Activated CD4-positive, alpha-beta T cell treated with anti-CD3 and anti-CD28 coated beads, Interleukin-2, amount 10 ng/mL, durations not matched to agents 24 days and 14 days (primary cell): Measurements from ENCODE around the gene TRIM68. TPM values are rescaled to one million over a fixed set of nuclear protein-coding genes. Genes with fewer than 3 reads are reported as not detected.

Experiments used
- DNase-seq: peaks from one replicate; pipeline ENCODE4 v3.0.0; 2022
- H3K27ac Mint-ChIP-seq: one replicate; pipeline ENCODE4 v1.8.0; 2022; ENCODE audit warnings: mild to moderate bottlenecking, mixed read lengths
- H3K27me3 Mint-ChIP-seq: one replicate; pipeline ENCODE4 v1.8.0; 2022; ENCODE audit warnings: mixed read lengths
- H3K36me3 Mint-ChIP-seq: one replicate; pipeline ENCODE4 v1.8.0; 2022; ENCODE audit warnings: low read depth, mild to moderate bottlenecking, mixed read lengths
- H3K4me1 Mint-ChIP-seq: one replicate; pipeline ENCODE4 v1.8.0; 2021; ENCODE audit warnings: mixed read lengths
- H3K4me3 Mint-ChIP-seq: one replicate; pipeline ENCODE4 v1.8.0; 2022; ENCODE audit warnings: mild to moderate bottlenecking, moderate library complexity, mixed read lengths
- H3K9me3 Mint-ChIP-seq: one replicate; pipeline ENCODE4 v1.8.0; 2021; ENCODE audit warnings: mixed read lengths
- intact Hi-C: fragments of 100-400 bp; cut with micrococcal nuclease; formaldehyde crosslinking; loops from one replicate; pipeline ENCODE4 v1.15.1; 2023
- total RNA-seq: library from RNA; stranded (reverse); gene quantifications from 2 replicates; pipeline ENCODE4 v1.2.3, GENCODE V29; 2022

Gene TRIM68
- total RNA-seq, 1 donor from 2014 or later = 11.3 TPM

DNA sequence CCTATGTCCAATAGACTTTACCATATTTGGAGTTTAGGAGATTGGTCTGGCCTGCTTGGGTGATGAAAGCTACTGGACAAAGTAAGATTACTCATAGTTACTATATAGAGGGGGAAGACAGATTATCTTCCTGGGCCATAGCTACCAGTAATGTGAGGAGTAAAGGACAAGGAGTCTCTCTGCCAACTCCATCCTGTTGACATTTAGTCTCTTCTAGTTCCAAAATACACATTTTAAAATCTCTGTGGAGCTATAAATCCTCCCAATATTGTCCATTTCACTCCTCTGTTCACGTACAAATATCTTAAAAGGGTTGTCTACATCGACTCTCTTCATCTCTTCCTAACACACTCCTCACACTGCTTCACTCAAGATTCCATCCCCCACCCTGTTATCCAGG is 28.1 kb upstream of the TRIM68 start:
- H3K4me1 Mint-ChIP-seq = no peaks in the 10 kb centered on the region
- no peak overlapping the region for H3K4me3 Mint-ChIP-seq
- no peaks in the 10 kb centered on the region for H3K9me3 Mint-ChIP-seq
- peaks cover 4% of the 10 kb centered on the region for H3K27me3 Mint-ChIP-seq
- no peaks in the 10 kb centered on the region for H3K36me3 Mint-ChIP-seq
- intact Hi-C loops = loop anchor here (2.0 to 10.0 kb wide), 3 partner anchors 149 to 1169 kb away; partner anchors contain the start of gene OR52N2
- H3K27ac Mint-ChIP-seq = no peak overlapping the region
- DNase-seq = no peak

DNA sequence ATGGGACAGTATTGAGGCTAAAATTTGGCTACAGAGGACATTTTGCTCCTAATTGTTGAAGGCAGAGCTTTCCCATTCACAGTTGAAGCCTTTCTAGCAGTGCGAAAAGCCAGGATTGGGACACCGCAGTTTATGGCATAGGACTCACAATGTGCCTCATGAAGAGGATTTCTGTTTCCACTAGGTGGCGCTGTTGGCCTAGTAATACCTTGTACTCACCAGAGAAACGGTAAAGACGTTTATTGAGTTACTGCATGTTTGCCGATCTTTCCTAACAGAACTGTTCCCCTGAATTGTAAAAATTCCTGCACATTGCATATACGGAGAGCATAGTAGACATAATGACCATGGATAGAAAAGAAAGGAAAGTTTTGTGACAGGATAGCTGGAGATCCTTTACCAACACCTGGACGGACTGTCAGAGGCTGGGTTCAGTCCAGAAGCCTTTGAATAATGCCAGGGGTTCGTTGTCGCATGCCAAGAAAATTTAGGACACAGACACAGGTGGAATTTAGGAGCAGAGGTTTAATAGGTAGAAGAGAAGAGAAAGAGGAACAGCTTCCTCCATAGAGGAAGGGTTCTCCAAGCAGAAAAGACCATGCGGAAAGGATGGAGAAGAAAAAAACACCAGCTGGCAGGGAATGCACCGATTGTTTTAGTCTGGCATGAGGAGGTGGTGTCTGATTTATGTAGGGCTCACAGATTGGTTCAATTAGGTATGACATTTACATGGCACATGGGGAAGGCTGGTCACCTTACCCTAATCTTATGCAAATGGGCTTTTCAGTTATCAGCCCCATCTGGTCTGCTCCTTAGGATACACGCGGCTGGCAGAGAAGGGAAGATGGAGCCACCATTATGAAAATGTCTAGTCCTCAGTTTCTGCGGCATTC is 18.4 kb upstream of the TRIM68 start:
- H3K27me3 Mint-ChIP-seq = peaks cover 34% of the 10 kb centered on the region
- no peaks in the 10 kb centered on the region for H3K4me1 Mint-ChIP-seq
- DNase-seq = peak; percentile 90
- no peak overlapping the region for H3K27ac Mint-ChIP-seq
- H3K36me3 Mint-ChIP-seq = no peaks in the 10 kb centered on the region
- peaks cover 4% of the 10 kb centered on the region for H3K9me3 Mint-ChIP-seq
- intact Hi-C loops = loop anchor here (10.0 kb wide), 1 partner anchor 758 kb away; the partner anchor contains the start of gene OR51M1
- no peak overlapping the region for H3K4me3 Mint-ChIP-seq

DNA sequence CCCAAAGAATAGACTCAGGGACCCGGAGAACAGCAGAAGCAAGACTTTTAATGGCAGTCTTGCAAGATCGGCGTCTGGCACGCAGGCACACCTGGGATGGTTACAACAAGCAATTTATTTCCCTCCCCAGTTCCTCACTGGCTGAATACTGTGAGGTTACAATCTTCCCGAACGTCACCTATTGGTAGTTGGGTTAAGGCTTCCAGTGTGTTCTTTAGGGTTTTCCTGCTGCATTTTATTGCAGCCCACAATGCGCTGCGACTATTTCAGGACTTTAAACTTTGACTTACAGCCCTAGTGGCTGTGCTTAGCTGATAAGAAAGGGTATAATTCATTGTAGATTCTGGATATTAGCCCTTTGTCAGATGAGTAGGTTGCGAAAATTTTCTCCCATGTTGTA is 11.5 kb upstream of the TRIM68 start:
- H3K36me3 Mint-ChIP-seq = no peaks in the 10 kb centered on the region
- intact Hi-C loops = no loop called here
- no peak overlapping the region for H3K4me3 Mint-ChIP-seq

DNA sequence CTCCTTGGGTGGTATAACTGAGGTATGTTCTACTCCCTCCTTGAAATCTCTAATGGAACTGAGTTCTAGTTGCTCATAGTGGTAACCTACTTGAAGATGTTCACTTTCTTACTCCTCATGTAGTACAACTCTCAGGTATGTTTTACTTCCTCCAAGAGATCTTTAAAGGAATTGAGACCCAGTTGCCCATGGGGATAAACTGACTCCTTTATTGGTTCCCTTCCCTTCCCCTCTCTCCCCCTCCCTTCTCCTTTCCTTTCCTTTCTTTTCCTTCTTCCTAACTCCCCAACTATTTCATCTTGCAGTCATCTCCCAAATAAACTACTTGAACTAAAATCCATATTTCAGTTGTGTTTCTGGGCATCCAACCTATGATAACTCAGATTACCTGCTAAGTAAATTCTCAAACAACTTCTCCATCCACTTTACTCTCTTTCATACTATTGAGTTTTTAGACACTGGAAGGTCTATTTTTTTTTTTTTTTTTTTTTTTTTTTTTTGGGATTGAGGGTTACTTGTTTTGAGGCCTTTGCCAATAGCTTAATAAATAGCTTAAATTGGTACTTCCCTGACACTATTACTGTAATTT is 7.9 kb upstream of the TRIM68 start:
- no peak overlapping the region for H3K27ac Mint-ChIP-seq

More for the DNA sequence above, 11.5 kb upstream of the TRIM68 start:
- peaks cover 16% of the 10 kb centered on the region for H3K27me3 Mint-ChIP-seq
- DNase-seq = no peak
- H3K27ac Mint-ChIP-seq = no peak overlapping the region
- no peaks in the 10 kb centered on the region for H3K4me1 Mint-ChIP-seq
- no peaks in the 10 kb centered on the region for H3K9me3 Mint-ChIP-seq

DNA sequence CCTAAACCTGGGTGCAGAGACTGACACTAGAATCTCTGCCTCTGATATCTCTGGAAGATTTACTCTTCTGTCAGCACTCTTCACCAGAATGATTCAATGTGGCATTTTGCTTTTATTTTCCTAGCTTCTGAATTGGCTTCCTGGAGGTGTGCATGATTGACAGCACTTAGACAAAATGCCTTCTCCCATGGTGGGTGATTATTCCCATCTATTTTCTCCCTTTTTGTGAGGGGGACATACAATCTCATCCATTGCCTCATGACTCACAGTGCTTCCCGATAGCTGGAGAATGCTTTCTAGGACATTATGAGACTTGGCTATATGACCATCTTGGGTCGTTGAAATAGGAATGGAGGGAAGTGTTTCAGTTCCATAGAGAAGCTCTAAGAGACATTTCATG is 4.0 kb upstream of the TRIM68 start:
- intact Hi-C loops = no loop called here
- peaks cover 7% of the 10 kb centered on the region for H3K27me3 Mint-ChIP-seq

More for the DNA sequence above, 7.9 kb upstream of the TRIM68 start:
- H3K9me3 Mint-ChIP-seq = peaks cover 5% of the 10 kb centered on the region
- DNase-seq = no peak
- intact Hi-C loops = no loop called here
- H3K4me1 Mint-ChIP-seq = no peaks in the 10 kb centered on the region
- H3K4me3 Mint-ChIP-seq = no peak overlapping the region
- H3K27me3 Mint-ChIP-seq = peaks cover 10% of the 10 kb centered on the region
- no peaks in the 10 kb centered on the region for H3K36me3 Mint-ChIP-seq

DNA sequence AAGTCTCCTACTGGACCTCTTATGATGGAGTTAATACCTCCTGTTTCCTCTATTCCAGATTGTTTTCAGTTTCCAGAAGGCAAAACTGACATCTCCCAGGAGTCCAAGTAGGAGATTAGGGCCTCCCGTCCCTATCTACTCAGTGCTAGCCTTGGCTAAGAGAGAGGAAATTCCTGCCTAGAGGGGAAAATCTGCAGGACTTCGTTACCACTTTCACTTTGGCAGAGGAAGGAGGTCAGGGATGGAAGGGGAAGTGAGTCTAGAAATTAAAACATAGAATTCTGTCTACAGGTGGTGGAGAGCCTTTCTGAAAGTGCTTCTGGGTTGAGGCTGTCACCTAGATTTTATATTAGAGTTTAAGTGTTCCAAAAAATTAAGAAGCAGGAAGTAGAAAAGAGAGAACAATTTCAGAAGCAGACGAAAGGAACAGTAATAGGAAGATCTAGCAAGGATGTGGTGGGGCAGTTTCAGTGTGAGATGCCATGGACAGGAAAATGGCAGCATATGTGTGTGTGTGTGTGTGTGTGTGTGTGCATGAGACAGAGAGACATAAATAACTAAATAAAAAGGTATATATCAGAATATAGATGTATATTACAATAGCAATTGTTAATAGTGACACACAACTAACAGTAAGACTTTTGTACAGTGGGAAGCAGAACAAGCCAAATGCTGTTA is 2.4 kb upstream of the TRIM68 start:
- peak; percentile 64 for DNase-seq
- Mint-ChIP-seq H3K27me3 (peaks cover 5% of the 10 kb centered on the region), H3K9me3 (peaks cover 10% of the 10 kb centered on the region), H3K27ac (peak overlapping the region; percentile 58), H3K4me1 (peaks cover 30% of the 10 kb centered on the region), H3K4me3 (peak overlapping the region; percentile 64), H3K36me3 (peaks cover 3% of the 10 kb centered on the region)
- intact Hi-C loops = no loop called here

More for the DNA sequence above, 4.0 kb upstream of the TRIM68 start:
- Mint-ChIP-seq H3K4me1 (peaks cover 25% of the 10 kb centered on the region), H3K36me3 (peaks cover 2% of the 10 kb centered on the region), H3K27ac (no peak overlapping the region), H3K9me3 (peaks cover 10% of the 10 kb centered on the region), H3K4me3 (no peak overlapping the region)
- no peak for DNase-seq

DNA sequence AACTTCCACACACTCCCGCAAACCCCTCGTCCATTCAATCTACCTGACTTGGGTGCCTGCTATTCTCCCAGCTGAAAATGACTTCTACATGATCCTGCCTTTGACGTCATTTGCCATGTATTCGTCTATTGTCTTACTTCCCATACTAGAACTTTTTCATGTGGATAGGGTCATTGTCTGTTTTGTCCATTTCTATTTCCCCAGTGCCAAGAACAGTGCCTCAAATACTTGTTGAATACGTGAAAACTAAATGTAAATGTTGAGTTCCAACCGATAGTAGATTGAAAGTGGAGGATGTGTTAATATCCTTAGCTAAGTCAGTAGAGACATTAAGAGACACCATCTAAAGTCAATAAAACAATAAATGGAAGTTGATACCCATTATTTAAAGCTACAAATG is 935 bp downstream of the TRIM68 start:
- no peak for DNase-seq
- H3K4me1 Mint-ChIP-seq = peaks cover 30% of the 10 kb centered on the region
- peaks cover 14% of the 10 kb centered on the region for H3K36me3 Mint-ChIP-seq
- peaks cover 7% of the 10 kb centered on the region for H3K9me3 Mint-ChIP-seq
- peak overlapping the region; percentile 89 for H3K4me3 Mint-ChIP-seq
- H3K27me3 Mint-ChIP-seq = no peaks in the 10 kb centered on the region
- peak overlapping the region; percentile 91 for H3K27ac Mint-ChIP-seq
- intact Hi-C loops = loop anchor here (5.0 kb wide), 2 partner anchors 215 to 1080 kb away; partner anchors contain the start of genes TRIM21, TRIM22 and TRIM5

DNA sequence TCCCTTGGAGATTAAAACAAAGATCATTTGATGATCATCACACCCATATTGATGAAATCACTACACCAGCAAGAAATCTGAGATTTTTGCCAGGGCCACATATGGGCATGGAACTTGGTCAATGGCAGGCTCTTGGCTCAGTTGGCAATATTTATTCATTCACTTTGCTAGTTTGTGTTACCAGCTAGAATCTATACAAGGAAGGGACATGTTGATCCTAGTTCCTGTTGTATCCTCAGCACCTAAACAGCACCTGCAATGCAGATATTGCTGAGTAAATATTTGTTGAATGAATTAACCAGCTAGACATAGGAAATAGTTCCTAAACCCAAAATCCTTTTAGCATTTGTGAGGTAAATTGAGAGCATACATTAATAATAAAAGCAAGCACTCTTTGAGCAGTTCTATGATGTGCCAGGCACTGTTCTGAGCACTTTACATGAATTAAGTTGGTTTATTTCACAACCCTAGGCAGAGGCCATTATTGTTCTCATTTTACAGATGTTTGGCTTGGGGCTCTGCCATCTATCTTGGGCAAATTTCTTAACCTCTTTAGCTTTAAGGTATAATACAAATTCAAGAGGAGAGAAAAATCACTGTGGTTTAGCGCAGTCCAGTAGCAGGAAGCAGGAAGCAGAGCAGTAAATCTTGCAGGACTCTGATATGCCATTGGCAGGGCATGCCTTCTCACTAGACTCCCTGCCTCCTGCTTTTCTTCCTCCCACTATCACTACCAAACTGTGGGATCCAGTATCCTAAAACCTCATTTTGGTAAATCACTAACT is 1.6 kb downstream of the TRIM68 start:
- peaks cover 5% of the 10 kb centered on the region for H3K9me3 Mint-ChIP-seq
- peaks cover 18% of the 10 kb centered on the region for H3K36me3 Mint-ChIP-seq
- DNase-seq = no peak
- peaks cover 30% of the 10 kb centered on the region for H3K4me1 Mint-ChIP-seq
- H3K27me3 Mint-ChIP-seq = no peaks in the 10 kb centered on the region
- H3K27ac Mint-ChIP-seq = peak overlapping the region; percentile 91
- peak overlapping the region; percentile 89 for H3K4me3 Mint-ChIP-seq
- intact Hi-C loops = loop anchor here (5.0 kb wide), 2 partner anchors 214 to 1081 kb away; partner anchors contain the start of genes TRIM21, TRIM22 and TRIM5

DNA sequence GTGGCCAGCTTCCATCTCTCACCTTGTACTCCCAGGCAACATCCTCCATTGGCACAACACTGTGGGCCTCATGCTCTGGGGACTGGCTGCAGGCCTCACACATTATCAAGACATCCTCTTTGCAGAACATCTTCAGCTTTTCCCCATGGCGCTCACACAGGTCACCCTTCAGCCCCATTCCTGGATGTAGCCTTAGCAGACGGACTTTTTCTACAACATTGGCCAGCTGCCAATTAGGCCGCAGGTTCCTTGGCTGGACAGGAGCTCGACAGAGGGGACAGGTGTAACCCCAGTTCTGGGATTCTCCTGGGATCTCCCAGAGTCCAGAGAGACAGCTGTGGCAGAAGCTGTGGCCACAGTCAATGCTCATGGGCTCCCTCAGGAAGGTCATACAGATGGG is 3.0 kb downstream of the TRIM68 start:
- DNase-seq = no peak
- Mint-ChIP-seq H3K4me3 (no peak overlapping the region), H3K27ac (no peak overlapping the region), H3K9me3 (peaks cover 5% of the 10 kb centered on the region), H3K36me3 (peaks cover 27% of the 10 kb centered on the region), H3K4me1 (peaks cover 24% of the 10 kb centered on the region), H3K27me3 (no peaks in the 10 kb centered on the region)
- intact Hi-C loops = loop anchor here (5.0 kb wide), 2 partner anchors 213 to 1082 kb away; partner anchors contain the start of genes TRIM21, TRIM22 and TRIM5

DNA sequence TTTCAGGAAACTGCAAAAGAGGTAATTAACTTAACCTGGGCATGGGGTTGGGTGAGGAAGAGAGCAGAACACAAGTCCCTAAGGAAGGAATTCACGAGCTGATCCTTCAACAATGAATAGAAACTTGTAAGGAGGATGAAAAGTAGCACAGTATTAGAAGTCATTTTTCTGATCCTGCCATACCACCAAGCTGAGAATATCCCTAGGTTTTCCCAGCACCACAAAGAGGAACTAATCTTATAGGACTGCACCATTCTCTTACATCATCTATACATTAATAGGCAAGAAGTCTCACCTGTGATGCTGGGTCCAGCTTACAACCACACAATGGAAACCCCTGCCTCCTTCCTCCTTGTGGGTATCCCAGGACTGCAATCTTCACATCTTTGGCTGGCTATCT is 14.3 kb downstream of the TRIM68 start, which contains the start of gene OR52I1:
Gene OR52I1, plus strand, starts transcription at position 301 of the 400 bp plus-strand sequence. Its CDS starts 0 bp downstream, at position 301.
- Mint-ChIP-seq H3K27me3 (no peaks in the 10 kb centered on the region), H3K36me3 (peaks cover 13% of the 10 kb centered on the region), H3K4me3 (no peak within 1 kb of the TSS), H3K27ac (no peak within 1 kb of the TSS), H3K9me3 (no peaks in the 10 kb centered on the region), H3K4me1 (no peaks in the 10 kb centered on the region)
- DNase-seq = no peak
- intact Hi-C loops = no loop called here

DNA sequence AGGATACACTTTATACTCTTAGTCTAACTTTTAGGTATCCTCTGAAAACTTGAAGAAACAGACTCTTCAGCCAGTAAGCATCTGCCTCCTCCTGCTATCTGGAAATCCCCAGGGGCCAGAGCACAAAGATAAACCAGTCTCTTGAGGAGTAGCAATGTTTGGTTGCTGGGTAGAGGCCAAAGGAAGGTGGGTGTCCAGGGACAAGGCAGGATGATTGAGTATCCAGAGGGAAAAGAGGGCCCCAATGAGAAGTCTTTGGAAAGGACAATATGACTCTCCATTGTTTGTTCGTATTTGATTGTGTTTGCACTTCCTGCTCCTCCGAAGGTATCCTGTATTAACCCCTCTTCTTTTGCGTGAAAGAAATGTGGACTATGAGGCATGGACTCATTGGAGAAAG is 19.0 kb downstream of the TRIM68 start:
- no peaks in the 10 kb centered on the region for H3K9me3 Mint-ChIP-seq
- H3K27ac Mint-ChIP-seq = no peak overlapping the region
- no peak overlapping the region for H3K4me3 Mint-ChIP-seq

DNA sequence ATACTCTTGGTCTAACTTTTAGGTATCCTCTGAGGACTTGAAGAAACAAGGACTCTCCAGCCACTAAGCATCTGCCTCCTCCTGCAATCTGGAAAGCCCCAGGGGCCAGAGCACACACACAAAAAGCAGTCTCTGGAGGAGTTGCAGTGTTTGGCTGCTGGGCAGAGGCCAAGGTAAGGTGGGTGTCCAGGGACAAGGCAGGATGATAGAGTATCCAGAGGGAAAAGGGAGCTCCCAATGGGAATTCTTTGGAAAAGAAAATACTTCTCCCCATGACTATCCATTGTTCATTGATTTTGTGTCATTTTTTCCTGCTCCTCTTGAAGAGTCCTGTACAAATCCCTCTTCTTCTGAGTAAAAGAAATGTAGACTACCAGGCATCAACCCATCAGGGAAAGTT is 26.6 kb downstream of the TRIM68 start, which contains the start of gene OR52I2:
Gene OR52I2, plus strand, starts transcription at position 301 of the 400 bp plus-strand sequence.
- DNase-seq = no peak
- H3K9me3 Mint-ChIP-seq = peaks cover 3% of the 10 kb centered on the region
- H3K27me3 Mint-ChIP-seq = peaks cover 20% of the 10 kb centered on the region
- H3K36me3 Mint-ChIP-seq = no peaks in the 10 kb centered on the region
- H3K27ac Mint-ChIP-seq = no peak within 1 kb of the TSS
- intact Hi-C loops = no loop called here
- H3K4me3 Mint-ChIP-seq = no peak within 1 kb of the TSS
- no peaks in the 10 kb centered on the region for H3K4me1 Mint-ChIP-seq

More for the DNA sequence above, 19.0 kb downstream of the TRIM68 start:
- no peaks in the 10 kb centered on the region for H3K36me3 Mint-ChIP-seq
- DNase-seq = no peak
- no peaks in the 10 kb centered on the region for H3K4me1 Mint-ChIP-seq
- peaks cover 5% of the 10 kb centered on the region for H3K27me3 Mint-ChIP-seq
- intact Hi-C loops = no loop called here

DNA sequence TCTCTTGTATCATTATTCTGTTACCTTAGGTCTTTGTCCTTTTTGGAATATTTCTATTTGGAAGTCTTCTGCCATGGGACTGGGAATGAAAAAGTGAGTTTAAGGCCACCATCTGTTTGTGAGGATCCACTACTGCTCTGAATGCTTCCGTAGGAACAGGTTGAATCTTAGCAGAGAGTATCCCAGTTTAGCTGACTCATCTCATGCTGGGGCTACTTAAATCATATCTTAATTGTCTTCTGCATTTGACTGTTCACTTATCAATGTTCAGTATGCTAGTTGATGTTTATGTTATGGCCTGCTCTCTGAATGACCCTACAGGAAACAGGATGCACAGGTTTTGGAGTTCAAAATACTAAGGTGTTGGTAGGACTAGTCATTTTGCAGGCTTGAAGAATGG is 27.9 kb downstream of the TRIM68 start:
- H3K27ac Mint-ChIP-seq = no peak overlapping the region
- peaks cover 4% of the 10 kb centered on the region for H3K4me1 Mint-ChIP-seq
- H3K27me3 Mint-ChIP-seq = peaks cover 20% of the 10 kb centered on the region
- no peak for DNase-seq
- H3K9me3 Mint-ChIP-seq = peaks cover 3% of the 10 kb centered on the region
- intact Hi-C loops = no loop called here
- no peaks in the 10 kb centered on the region for H3K36me3 Mint-ChIP-seq
- no peak overlapping the region for H3K4me3 Mint-ChIP-seq
